HCT116 (cell line): ENCODE data around the gene MAST4. TPM values are rescaled to one million over a fixed set of nuclear protein-coding genes. Genes with fewer than 3 reads are reported as not detected.

Experiments
- ATAC-seq: fragments of 200-7000 bp; cut with Tn5 transposase; 2 replicates; pipeline ENCODE4 v1.9.1; 2020; ENCODE audit warnings: mild to moderate bottlenecking, moderate library complexity
- BruUV-seq: library from RNA; stranded (reverse); fragments of 400-500 nt; replicated peaks from 2 replicates; lab custom pipeline; 2021; lab: Mats Ljungman, UMichigan
- CTCF ChIA-PET: fragments of 300-600 bp; sonication (Branson Sonifier 250); formaldehyde crosslinking; loops from one replicate; lab custom pipeline; 2021; ENCODE audit warnings: antibody characterized with exemption; lab: Charles Lee
- POLR2A ChIA-PET: fragments of 300-600, 350-600 bp; sonication (Branson Sonifier 250); formaldehyde crosslinking; loops from one replicate; lab custom pipeline; 2021; ENCODE audit warnings: antibody characterized with exemption; lab: Charles Lee
- RAD21 ChIA-PET, 2 experiments: fragments of 300-600 bp; sonication (Branson Sonifier 250); formaldehyde crosslinking; loops; one replicate each; lab custom pipeline; 2023; ENCODE audit warnings: low total read pairs in 2 of 2; ENCODE audit not compliant: uncharacterized antibody in 2 of 2, unreplicated experiment in 2 of 2, low non-redundant PET in 1 of 2; lab: Charles Lee
- DNase-seq: peaks from one replicate; pipeline ENCODE4 v3.0.0-alpha.2; 2010; ENCODE audit warnings: low read depth, low spot score
- H2AFZ ChIP-seq: fragments of 200-600 bp; shearing (Covaris generic), sonication (generic); 2 replicates; pipeline ENCODE4 v1.6.1; 2017; ENCODE audit warnings: low read depth, mixed run types, mixed read lengths, antibody characterized with exemption, low read length; ENCODE audit not compliant: poor library complexity, severe bottlenecking
- H3K27ac ChIP-seq: 2 replicates; pipeline ENCODE4 v1.5.1; 2012; ENCODE audit warnings: low read depth, low read length
- H3K27me3 ChIP-seq: fragments of 200-600 bp; sonication (generic); 2 replicates; pipeline ENCODE4 v1.6.1; 2016; ENCODE audit warnings: mixed run types, low read length, mixed read lengths; ENCODE audit not compliant: insufficient read depth
- H3K36me3 ChIP-seq, 2 experiments: fragments of 200-500 bp in 1 of 2; fragments of 200-600 bp in 1 of 2; sonication (Bioruptor generic) in 1 of 2; sonication (generic) in 1 of 2; 2 replicates each; pipeline versions ENCODE4 v1.5.1 to v1.6.1; 2014 to 2016; ENCODE audit warnings: low read length in 2 of 2, inconsistent platforms in 1 of 2, mixed read lengths in 1 of 2, mixed run types in 1 of 2; ENCODE audit not compliant: insufficient read depth in 2 of 2, control insufficient read depth in 1 of 2
- H3K4me1 ChIP-seq, 2 experiments: fragments of 200-600 bp in 1 of 2; sonication (generic) in 1 of 2; 2 replicates each; pipeline versions ENCODE4 v1.5.1 to v1.6.1; 2012 to 2017; ENCODE audit warnings: low read length in 2 of 2, inconsistent platforms in 1 of 2, mild to moderate bottlenecking in 1 of 2, mixed read lengths in 1 of 2, mixed run types in 1 of 2, moderate library complexity in 1 of 2; ENCODE audit not compliant: insufficient read depth in 2 of 2, control insufficient read depth in 1 of 2
- H3K4me2 ChIP-seq: fragments of 200-600 bp; sonication (generic); 2 replicates; pipeline ENCODE4 v1.6.1; 2017; ENCODE audit warnings: mixed run types, low read length, mixed read lengths
- H3K4me3 ChIP-seq, 2 experiments: fragments of 200-600 bp in 1 of 2; sonication (generic) in 1 of 2; replicated peaks in 1 of 2; 2 replicates each; pipeline ENCODE4 v1.5.1; 2011 to 2016; ENCODE audit warnings: low read length in 2 of 2, control low read depth in 1 of 2, low read depth in 1 of 2, mild to moderate bottlenecking in 1 of 2, mixed read lengths in 1 of 2, mixed run types in 1 of 2
- H3K79me2 ChIP-seq: fragments of 200-600 bp; sonication (generic); 2 replicates; pipeline ENCODE4 v1.6.1; 2017; ENCODE audit warnings: mild to moderate bottlenecking, mixed run types, low read length, moderate library complexity, mixed read lengths; ENCODE audit not compliant: insufficient read depth
- H3K9ac ChIP-seq: fragments of 200-600 bp; sonication (generic); 2 replicates; pipeline ENCODE4 v1.6.1; 2016; ENCODE audit warnings: low read length, mixed read lengths
- H3K9me2 ChIP-seq: fragments of 200-600 bp; sonication (generic), shearing (Covaris generic); 2 replicates; pipeline ENCODE4 v1.6.1; 2017; ENCODE audit warnings: mixed run types, mild to moderate bottlenecking, moderate library complexity; ENCODE audit not compliant: insufficient read depth
- H3K9me3 ChIP-seq, 2 experiments: fragments of 200-500 bp in 1 of 2; fragments of 200-600 bp in 1 of 2; sonication (Bioruptor generic) in 1 of 2; sonication (generic) in 1 of 2; 2 replicates each; pipeline ENCODE4 v1.6.1; 2014 to 2017; ENCODE audit warnings: low read length in 2 of 2, mixed read lengths in 2 of 2, inconsistent platforms in 1 of 2, low read depth in 1 of 2, mild to moderate bottlenecking in 1 of 2, mixed run types in 1 of 2, moderate library complexity in 1 of 2; ENCODE audit not compliant: control insufficient read depth in 1 of 2, insufficient read depth in 1 of 2
- H4K20me1 ChIP-seq: fragments of 200-600 bp; sonication (generic), shearing (Covaris generic); 2 replicates; pipeline ENCODE4 v1.6.1; 2017; ENCODE audit warnings: mixed run types, mild to moderate bottlenecking, moderate library complexity; ENCODE audit not compliant: insufficient read depth
- CBX3 ChIP-seq: IDR thresholded peaks from 2 replicates; pipeline ENCODE4 v1.6.1; 2012; ENCODE audit warnings: low read depth
- CEBPB ChIP-seq: IDR thresholded peaks from 2 replicates; pipeline ENCODE4 v1.6.1; 2012; ENCODE audit warnings: low read depth
- SRF ChIP-seq: IDR thresholded peaks from 2 replicates; pipeline ENCODE4 v1.6.1; 2012; ENCODE audit warnings: low read depth
- intact Hi-C: fragments of 100-400 bp; cut with micrococcal nuclease; formaldehyde crosslinking; loops from 2 replicates; pipeline ENCODE4 v1.10.0; 2022
- total RNA-seq: library from RNA; stranded (reverse); gene quantifications from one replicate; pipeline ENCODE4 v1.2.1, GENCODE V29; 2021; ENCODE audit not compliant: unreplicated experiment
- TF ChIP-seq, protein P1 (sequence below), 3 experiments: fragments of 200-600 bp in 1 of 3; sonication (generic) in 1 of 3; IDR thresholded peaks in 2 of 3; conservative IDR thresholded peaks in 1 of 3; 2 replicates each; pipeline ENCODE4 v1.5.1; 2012 to 2017; ENCODE audit warnings: low read depth in 2 of 3, low read length in 2 of 3, antibody characterized with exemption in 1 of 3, borderline replicate concordance in 1 of 3, control low read depth in 1 of 3, mild to moderate bottlenecking in 1 of 3, mixed read lengths in 1 of 3, mixed run types in 1 of 3, moderate library complexity in 1 of 3; ENCODE audit not compliant: insufficient read depth in 1 of 3
- TF ChIP-seq, protein P2 (sequence below): IDR thresholded peaks from 2 replicates; pipeline ENCODE4 v1.6.1; 2012
- TF ChIP-seq, protein P3 (sequence below): IDR thresholded peaks from 2 replicates; pipeline ENCODE4 v1.6.1; 2011; ENCODE audit warnings: mild to moderate bottlenecking, low read length, moderate library complexity; ENCODE audit not compliant: insufficient replicate concordance; ENCODE audit errors: extremely low read depth

MAST4 gene
- total RNA-seq, 1 experiment from 2014 or later = 1.1 TPM

GRCh38 chr5:66724349-66725139 is 128.4 kb downstream of the MAST4 start:
- RAD21 ChIA-PET = no interaction called here
- intact Hi-C loops = no loop called here

More at GRCh38 chr5:66724349-66725139, 128.4 kb downstream of the MAST4 start:
- ATAC-seq = no peak
- Histone ChIP-seq H3K4me3 (no peak overlapping the region), H3K9ac (no peak overlapping the region), H3K4me2 (no peak overlapping the region), H3K9me2 (no peaks in the 10 kb centered on the region), H2AFZ (no peak overlapping the region), H3K36me3 (no peaks in the 10 kb centered on the region), H3K79me2 (no peaks in the 10 kb centered on the region)
- BruUV-seq = no TSS peak
- TF ChIP-seq CBX3 (no peak), SRF (no peak), CEBPB (no peak)
- TF ChIP-seq, protein P1, sequence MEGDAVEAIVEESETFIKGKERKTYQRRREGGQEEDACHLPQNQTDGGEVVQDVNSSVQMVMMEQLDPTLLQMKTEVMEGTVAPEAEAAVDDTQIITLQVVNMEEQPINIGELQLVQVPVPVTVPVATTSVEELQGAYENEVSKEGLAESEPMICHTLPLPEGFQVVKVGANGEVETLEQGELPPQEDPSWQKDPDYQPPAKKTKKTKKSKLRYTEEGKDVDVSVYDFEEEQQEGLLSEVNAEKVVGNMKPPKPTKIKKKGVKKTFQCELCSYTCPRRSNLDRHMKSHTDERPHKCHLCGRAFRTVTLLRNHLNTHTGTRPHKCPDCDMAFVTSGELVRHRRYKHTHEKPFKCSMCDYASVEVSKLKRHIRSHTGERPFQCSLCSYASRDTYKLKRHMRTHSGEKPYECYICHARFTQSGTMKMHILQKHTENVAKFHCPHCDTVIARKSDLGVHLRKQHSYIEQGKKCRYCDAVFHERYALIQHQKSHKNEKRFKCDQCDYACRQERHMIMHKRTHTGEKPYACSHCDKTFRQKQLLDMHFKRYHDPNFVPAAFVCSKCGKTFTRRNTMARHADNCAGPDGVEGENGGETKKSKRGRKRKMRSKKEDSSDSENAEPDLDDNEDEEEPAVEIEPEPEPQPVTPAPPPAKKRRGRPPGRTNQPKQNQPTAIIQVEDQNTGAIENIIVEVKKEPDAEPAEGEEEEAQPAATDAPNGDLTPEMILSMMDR (IDR thresholded peaks at IDR 0.05 in 2 of 3, conservative IDR thresholded peaks at IDR 0.05 in 1 of 3; ENCODE audit: borderline replicate concordance in 1 of 3, insufficient read depth in 1 of 3, low read depth in 2 of 3, low read length in 2 of 3) = peak in 2 of 3 experiments; percentile 17 to 20; a peak in 1 of 6 replicates
- TF ChIP-seq, protein P2, sequence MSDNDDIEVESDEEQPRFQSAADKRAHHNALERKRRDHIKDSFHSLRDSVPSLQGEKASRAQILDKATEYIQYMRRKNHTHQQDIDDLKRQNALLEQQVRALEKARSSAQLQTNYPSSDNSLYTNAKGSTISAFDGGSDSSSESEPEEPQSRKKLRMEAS = no peak
- TF ChIP-seq, protein P3, sequence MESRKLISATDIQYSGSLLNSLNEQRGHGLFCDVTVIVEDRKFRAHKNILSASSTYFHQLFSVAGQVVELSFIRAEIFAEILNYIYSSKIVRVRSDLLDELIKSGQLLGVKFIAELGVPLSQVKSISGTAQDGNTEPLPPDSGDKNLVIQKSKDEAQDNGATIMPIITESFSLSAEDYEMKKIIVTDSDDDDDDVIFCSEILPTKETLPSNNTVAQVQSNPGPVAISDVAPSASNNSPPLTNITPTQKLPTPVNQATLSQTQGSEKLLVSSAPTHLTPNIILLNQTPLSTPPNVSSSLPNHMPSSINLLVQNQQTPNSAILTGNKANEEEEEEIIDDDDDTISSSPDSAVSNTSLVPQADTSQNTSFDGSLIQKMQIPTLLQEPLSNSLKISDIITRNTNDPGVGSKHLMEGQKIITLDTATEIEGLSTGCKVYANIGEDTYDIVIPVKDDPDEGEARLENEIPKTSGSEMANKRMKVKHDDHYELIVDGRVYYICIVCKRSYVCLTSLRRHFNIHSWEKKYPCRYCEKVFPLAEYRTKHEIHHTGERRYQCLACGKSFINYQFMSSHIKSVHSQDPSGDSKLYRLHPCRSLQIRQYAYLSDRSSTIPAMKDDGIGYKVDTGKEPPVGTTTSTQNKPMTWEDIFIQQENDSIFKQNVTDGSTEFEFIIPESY = no peak
- TF ChIP-seq, all 23 proteins: peak for 1
- H3K9me3 ChIP-seq = no peaks in the 10 kb centered on the region
- ChIA-PET POLR2A (no interaction called here), CTCF (no interaction called here)
- no peak for DNase-seq
- no peak overlapping the region for H3K27ac ChIP-seq
- H3K27me3 ChIP-seq = peaks cover 34% of the 10 kb centered on the region
- H4K20me1 ChIP-seq = no peaks in the 10 kb centered on the region
- H3K4me1 ChIP-seq = no peaks in the 10 kb centered on the region
